ENCODE data around the gene SSU72.
"Not testable (repeated sequence)": the region's sequence is repeated elsewhere in the genome, so short reads cannot be mapped to it uniquely, and the experiment has no call there.

DNA sequence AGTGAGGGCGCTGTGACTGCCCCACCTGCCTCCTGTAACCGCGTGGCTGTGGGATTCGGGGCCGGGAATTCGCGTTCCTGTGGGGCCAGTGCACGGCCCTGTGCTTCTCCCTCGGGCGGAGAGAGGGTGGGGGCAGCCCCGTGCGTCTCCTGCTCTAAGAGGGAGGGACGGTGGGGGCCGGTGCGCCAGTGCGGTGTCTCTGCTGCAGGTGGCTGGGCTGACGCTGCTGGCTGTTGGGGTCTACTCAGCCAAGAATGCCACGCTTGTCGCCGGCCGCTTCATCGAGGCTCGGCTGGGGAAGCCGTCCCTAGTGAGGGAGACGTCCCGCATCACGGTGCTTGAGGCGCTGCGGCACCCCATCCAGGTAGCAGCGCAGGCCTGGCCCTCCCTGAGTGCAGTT, 52.1 kb downstream of the SSU72 start:
- not testable (repeated sequence) for TF ChIP-seq TAF1 (IDR thresholded peaks at IDR 0.05; ENCODE audit: borderline replicate concordance, low read depth, low read length); POLR2A (IDR thresholded peaks at IDR 0.05; ENCODE audit: low read depth, low read length); POLR2AphosphoS5 (IDR thresholded peaks at IDR 0.05; ENCODE audit: low read depth, low read length)

All from GM12892 (cell line).